ENCODE data around the gene JAZF1.

JAZF1 gene

DNA sequence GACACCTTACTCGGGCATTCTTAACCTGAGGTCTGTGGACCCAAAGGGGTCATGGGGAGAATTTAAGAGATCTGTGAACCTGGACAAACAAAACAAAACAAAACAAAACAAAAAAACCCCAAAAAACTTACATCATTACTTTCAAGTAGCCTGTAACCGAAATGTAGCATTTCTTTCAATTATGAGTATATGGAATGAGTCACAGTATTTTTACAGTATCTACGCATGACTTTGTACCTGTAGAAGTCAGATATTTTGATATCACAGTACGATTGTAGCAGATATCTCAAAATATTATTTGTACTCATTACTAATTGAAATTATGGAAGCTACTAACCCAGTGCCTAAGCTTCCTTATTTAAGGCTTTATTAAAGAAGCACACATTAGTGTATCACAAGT is 210.2 kb downstream of the JAZF1 start:
- Histone ChIP-seq H3K27ac (no peak overlapping the region), H2AFZ (no peak overlapping the region), H3K36me3 (ENCODE audit: control insufficient read depth, insufficient read depth, low read length) (no peaks in the 10 kb centered on the region), H3K4me2 (ENCODE audit: low read length) (no peak overlapping the region), H3K27me3 (ENCODE audit: control insufficient read depth, insufficient read depth, low read length) (no peaks in the 10 kb centered on the region), H3K4me3 (ENCODE audit: low read depth, low read length) (no peak overlapping the region), H3K9ac (no peak overlapping the region), H3K9me3 (ENCODE audit: control insufficient read depth, low read length) (no peaks in the 10 kb centered on the region), H3K79me2 (no peaks in the 10 kb centered on the region), H3K4me1 (peaks cover 5% of the 10 kb centered on the region)
- no peak for TF ChIP-seq CTCF (IDR thresholded peaks at IDR 0.05)

GRCh38 chr7:27969346-27969745 is 211.2 kb downstream of the JAZF1 start:
- Histone ChIP-seq H3K36me3 (ENCODE audit: control insufficient read depth, insufficient read depth, low read length) (no peaks in the 10 kb centered on the region), H3K9me3 (ENCODE audit: control insufficient read depth, low read length) (no peaks in the 10 kb centered on the region), H3K27ac (no peak overlapping the region), H2AFZ (no peak overlapping the region), H3K9ac (no peak overlapping the region), H3K4me1 (peaks cover 5% of the 10 kb centered on the region), H3K4me3 (ENCODE audit: low read depth, low read length) (no peak overlapping the region), H3K27me3 (ENCODE audit: control insufficient read depth, insufficient read depth, low read length) (no peaks in the 10 kb centered on the region), H3K79me2 (no peaks in the 10 kb centered on the region), H3K4me2 (ENCODE audit: low read length) (no peak overlapping the region)
- no peak for TF ChIP-seq CTCF (IDR thresholded peaks at IDR 0.05)

DNA sequence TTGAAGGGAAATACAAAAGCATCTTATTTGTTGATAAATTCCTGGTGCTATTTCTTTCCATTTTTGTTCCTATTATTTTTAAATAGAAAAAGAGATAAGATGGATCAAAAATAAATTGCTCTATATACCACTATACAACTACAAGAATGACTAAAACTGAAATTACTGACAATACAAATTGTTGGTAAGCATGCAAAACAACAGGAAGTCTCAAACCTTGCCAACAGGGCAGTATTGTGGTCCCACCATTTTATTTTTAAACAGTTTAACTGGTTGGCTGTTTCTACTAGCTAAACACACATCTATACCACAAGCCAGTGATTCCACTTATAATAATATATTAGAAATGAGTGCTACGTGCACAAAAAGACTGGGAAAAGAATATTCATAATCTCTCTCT is 213.0 kb downstream of the JAZF1 start:
- no peaks in the 10 kb centered on the region for H3K36me3 ChIP-seq (ENCODE audit: control insufficient read depth, insufficient read depth, low read length)
- no peak overlapping the region for H3K27ac ChIP-seq
- H3K4me2 ChIP-seq (ENCODE audit: low read length): no peak overlapping the region
- no peak overlapping the region for H3K4me3 ChIP-seq (ENCODE audit: low read depth, low read length)
- H3K4me1 ChIP-seq: peaks cover 5% of the 10 kb centered on the region
- H3K9ac ChIP-seq: no peak overlapping the region
- TF ChIP-seq CTCF (IDR thresholded peaks at IDR 0.05): no peak
- no peaks in the 10 kb centered on the region for H3K9me3 ChIP-seq (ENCODE audit: control insufficient read depth, low read length)
- peaks cover 4% of the 10 kb centered on the region for H3K79me2 ChIP-seq
- H3K27me3 ChIP-seq (ENCODE audit: control insufficient read depth, insufficient read depth, low read length): no peaks in the 10 kb centered on the region
- no peak overlapping the region for H2AFZ ChIP-seq

- no peak overlapping the region for H3K4me3 ChIP-seq (ENCODE audit: low read depth, low read length)
- H3K36me3 ChIP-seq (ENCODE audit: control insufficient read depth, insufficient read depth, low read length): no peaks in the 10 kb centered on the region
- no peak overlapping the region for H3K27ac ChIP-seq
- H2AFZ ChIP-seq: no peak overlapping the region
- no peak overlapping the region for H3K4me2 ChIP-seq (ENCODE audit: low read length)
- no peaks in the 10 kb centered on the region for H3K27me3 ChIP-seq (ENCODE audit: control insufficient read depth, insufficient read depth, low read length)
- no peak overlapping the region for H3K9ac ChIP-seq
- TF ChIP-seq CTCF (IDR thresholded peaks at IDR 0.05): no peak
- H3K9me3 ChIP-seq (ENCODE audit: control insufficient read depth, low read length): no peaks in the 10 kb centered on the region
- H3K79me2 ChIP-seq: peaks cover 4% of the 10 kb centered on the region
- H3K4me1 ChIP-seq: no peaks in the 10 kb centered on the region
These were observed 214.3 kb downstream of the JAZF1 start for GRCh38 chr7:27966219-27966780.

GRCh38 chr7:27965650-27966049 is 214.9 kb downstream of the JAZF1 start:
- no peak for TF ChIP-seq CTCF (IDR thresholded peaks at IDR 0.05)
- no peak overlapping the region for H3K9ac ChIP-seq

More at GRCh38 chr7:27965650-27966049, 214.9 kb downstream of the JAZF1 start:
- H3K4me3 ChIP-seq (ENCODE audit: low read depth, low read length): no peak overlapping the region
- no peaks in the 10 kb centered on the region for H3K4me1 ChIP-seq
- H2AFZ ChIP-seq: no peak overlapping the region
- H3K27ac ChIP-seq: no peak overlapping the region
- peaks cover 4% of the 10 kb centered on the region for H3K79me2 ChIP-seq
- no peaks in the 10 kb centered on the region for H3K27me3 ChIP-seq (ENCODE audit: control insufficient read depth, insufficient read depth, low read length)
- no peaks in the 10 kb centered on the region for H3K9me3 ChIP-seq (ENCODE audit: control insufficient read depth, low read length)
- no peaks in the 10 kb centered on the region for H3K36me3 ChIP-seq (ENCODE audit: control insufficient read depth, insufficient read depth, low read length)
- H3K4me2 ChIP-seq (ENCODE audit: low read length): no peak overlapping the region

Data from parathyroid adenoma (tissue), 2 donors.